ENCODE measurements around the gene NIN.
A peak's percentile ranks its signal among the peaks of the same experiment; 100 is the strongest.

The NIN gene

DNA sequence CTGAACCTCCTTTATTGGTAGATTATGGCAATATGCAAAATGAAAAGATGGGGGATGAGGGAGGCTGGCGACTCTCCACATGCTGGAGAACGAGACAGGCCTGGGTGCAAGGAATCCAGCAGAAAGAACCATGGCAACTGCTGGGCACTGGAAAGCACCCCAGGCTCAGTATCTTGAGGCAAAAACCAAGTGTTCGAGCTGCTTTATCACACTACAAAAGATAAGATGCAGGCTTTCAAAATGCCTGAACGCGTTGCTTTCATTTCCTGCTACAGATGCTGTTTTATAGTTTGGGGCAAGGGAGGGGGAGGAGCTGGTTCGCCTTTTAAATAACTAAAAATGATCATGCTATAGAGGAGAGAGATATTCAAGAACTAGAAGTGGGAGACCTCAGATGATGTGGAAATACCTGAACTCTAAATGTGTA lies 38.9 kb downstream of the NIN start:
- Mint-ChIP-seq H3K36me3 (ENCODE audit: insufficient read depth) (peaks cover 26% of the 10 kb centered on the region), H3K27ac (ENCODE audit: low read depth) (peak overlapping the region; percentile 89), H3K4me3 (peak overlapping the region; percentile 70), H3K9me3 (no peaks in the 10 kb centered on the region), H3K27me3 (no peaks in the 10 kb centered on the region), H3K4me1 (peaks cover 90% of the 10 kb centered on the region)
- no peak for DNase-seq (ENCODE audit: low spot score in 2 of 2)
- peak; percentile 49 for ATAC-seq (replicated peaks; ENCODE audit: extremely low read depth, poor library complexity, severe bottlenecking)

DNA sequence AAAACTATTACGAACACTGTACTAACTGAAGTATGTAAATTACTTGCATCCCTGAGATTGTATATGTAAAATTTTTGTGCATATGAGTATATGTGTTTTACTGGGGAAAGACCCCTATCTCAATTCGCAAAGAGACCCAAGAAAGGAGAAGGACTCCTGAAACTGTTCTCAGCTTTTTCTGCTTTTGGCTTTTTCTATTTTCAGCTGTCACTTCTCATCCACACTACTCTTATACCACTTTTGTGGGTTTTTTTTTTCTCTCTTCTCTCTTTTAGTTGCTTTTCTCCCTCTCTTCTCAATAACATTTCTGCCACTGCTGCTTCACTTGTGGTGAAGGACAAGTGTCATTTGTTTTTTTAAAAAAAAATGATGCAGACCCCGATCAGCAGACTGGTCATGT lies 39.8 kb downstream of the NIN start:
- Mint-ChIP-seq H3K4me1 (peaks cover 90% of the 10 kb centered on the region), H3K36me3 (ENCODE audit: insufficient read depth) (peaks cover 23% of the 10 kb centered on the region), H3K4me3 (peak overlapping the region; percentile 70), H3K9me3 (no peaks in the 10 kb centered on the region), H3K27ac (ENCODE audit: low read depth) (peak overlapping the region; percentile 89), H3K27me3 (no peaks in the 10 kb centered on the region)
- ATAC-seq (replicated peaks; ENCODE audit: extremely low read depth, poor library complexity, severe bottlenecking) (no peak), DNase-seq (ENCODE audit: low spot score in 2 of 2) (no peak)

DNA sequence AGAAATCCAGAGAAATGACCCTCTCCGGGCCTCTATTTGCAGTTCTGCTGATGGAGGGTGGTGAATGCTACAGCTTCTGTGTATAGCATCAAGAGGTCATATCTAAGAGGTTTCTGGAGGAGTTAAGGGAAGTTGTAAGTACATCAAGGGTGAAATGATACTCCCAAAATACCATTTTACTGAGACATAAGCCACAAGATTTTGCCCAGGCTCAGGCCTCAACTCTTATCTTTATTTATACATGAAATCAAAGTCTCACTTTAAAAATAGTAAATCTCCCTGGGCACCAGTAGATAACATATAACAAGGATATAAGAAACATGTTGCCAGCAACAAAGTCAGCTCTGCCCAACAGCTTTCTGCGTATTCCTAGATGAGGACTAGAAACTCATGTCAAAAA lies 40.4 kb downstream of the NIN start:
- H3K36me3 Mint-ChIP-seq (ENCODE audit: insufficient read depth) = peaks cover 22% of the 10 kb centered on the region
- no peaks in the 10 kb centered on the region for H3K27me3 Mint-ChIP-seq
- peaks cover 90% of the 10 kb centered on the region for H3K4me1 Mint-ChIP-seq
- peak overlapping the region; percentile 70 for H3K4me3 Mint-ChIP-seq
- ATAC-seq (replicated peaks; ENCODE audit: extremely low read depth, poor library complexity, severe bottlenecking) (no peak), DNase-seq (ENCODE audit: low spot score in 2 of 2) (no peak)
- no peaks in the 10 kb centered on the region for H3K9me3 Mint-ChIP-seq
- H3K27ac Mint-ChIP-seq (ENCODE audit: low read depth) = peak overlapping the region; percentile 89

DNA sequence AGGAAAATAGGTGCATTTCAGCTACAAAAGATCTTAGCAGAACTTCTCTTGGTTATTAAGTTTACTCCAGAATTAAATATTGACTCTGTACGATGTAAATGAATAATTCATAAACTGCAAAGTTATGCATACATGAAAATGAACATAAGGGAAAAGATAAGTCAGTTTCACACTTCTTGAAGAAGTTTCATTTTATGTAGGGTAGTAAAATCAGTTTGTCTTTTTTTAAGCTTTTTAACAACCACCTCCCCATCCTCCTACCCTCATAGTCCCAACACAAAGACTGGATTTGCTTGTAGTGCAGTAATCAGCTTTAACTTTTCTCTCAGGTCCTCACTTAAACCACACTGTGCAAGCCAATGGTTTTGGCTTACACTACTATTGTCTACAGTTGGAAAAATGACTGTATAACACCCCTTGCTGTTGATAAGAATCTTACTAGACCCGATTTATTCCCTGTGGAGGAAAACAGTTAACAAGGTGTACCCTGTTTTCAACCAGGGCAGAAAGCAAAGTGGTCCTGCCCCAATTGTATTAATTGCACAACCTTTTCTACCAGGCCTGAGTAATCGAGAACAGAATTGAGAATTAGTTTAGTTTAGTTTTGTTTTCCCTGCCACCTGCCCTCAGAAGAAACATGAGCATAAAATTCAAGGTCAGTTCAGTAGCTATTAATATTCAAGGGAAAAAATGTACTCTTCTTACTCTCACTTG lies 44.1 kb downstream of the NIN start:
- peaks cover 27% of the 10 kb centered on the region for H3K36me3 Mint-ChIP-seq (ENCODE audit: insufficient read depth)
- H3K4me3 Mint-ChIP-seq = peak overlapping the region; percentile 55
- DNase-seq (ENCODE audit: low spot score in 2 of 2) = no peak
- ATAC-seq (replicated peaks; ENCODE audit: extremely low read depth, poor library complexity, severe bottlenecking) = no peak
- peak overlapping the region; percentile 67 for H3K27ac Mint-ChIP-seq (ENCODE audit: low read depth)
- no peaks in the 10 kb centered on the region for H3K27me3 Mint-ChIP-seq
- H3K4me1 Mint-ChIP-seq = peaks cover 86% of the 10 kb centered on the region
- H3K9me3 Mint-ChIP-seq = no peaks in the 10 kb centered on the region

DNA sequence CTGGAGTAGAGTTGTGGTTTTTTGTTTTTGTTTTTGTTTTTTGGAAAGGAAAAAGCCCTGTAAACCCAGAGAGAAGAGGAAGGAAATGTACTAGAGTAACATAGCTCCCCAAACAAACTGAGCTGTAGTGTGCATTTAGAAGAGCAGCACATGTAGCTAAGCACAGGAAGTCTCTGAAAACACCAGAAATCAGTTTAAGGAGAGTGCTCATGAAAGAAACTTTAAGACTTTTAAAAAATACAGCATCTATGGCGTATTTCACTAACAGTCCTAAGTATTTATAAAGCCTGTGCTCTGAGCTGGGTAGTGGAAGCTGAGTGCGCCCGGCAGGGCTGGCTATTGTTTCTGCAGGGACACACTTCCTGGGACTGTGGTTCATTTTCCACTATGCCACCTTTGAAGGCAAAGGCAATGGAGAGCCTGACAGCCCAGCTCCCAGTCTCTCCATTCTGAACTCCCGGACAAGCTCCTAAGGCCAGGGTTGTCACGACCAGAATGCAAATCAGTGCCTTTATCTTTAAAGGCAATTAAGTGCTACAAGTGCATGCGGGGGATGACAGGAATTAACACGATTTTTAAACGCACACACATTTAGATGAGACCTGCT lies 45.4 kb downstream of the NIN start:
- ATAC-seq (replicated peaks; ENCODE audit: extremely low read depth, poor library complexity, severe bottlenecking) (peak; percentile 47), DNase-seq (ENCODE audit: low spot score in 2 of 2) (no peak)
- Mint-ChIP-seq H3K27ac (ENCODE audit: low read depth) (peak overlapping the region; percentile 85), H3K27me3 (no peaks in the 10 kb centered on the region), H3K9me3 (no peaks in the 10 kb centered on the region), H3K36me3 (ENCODE audit: insufficient read depth) (peaks cover 22% of the 10 kb centered on the region), H3K4me1 (peaks cover 86% of the 10 kb centered on the region), H3K4me3 (peak overlapping the region; percentile 55)

DNA sequence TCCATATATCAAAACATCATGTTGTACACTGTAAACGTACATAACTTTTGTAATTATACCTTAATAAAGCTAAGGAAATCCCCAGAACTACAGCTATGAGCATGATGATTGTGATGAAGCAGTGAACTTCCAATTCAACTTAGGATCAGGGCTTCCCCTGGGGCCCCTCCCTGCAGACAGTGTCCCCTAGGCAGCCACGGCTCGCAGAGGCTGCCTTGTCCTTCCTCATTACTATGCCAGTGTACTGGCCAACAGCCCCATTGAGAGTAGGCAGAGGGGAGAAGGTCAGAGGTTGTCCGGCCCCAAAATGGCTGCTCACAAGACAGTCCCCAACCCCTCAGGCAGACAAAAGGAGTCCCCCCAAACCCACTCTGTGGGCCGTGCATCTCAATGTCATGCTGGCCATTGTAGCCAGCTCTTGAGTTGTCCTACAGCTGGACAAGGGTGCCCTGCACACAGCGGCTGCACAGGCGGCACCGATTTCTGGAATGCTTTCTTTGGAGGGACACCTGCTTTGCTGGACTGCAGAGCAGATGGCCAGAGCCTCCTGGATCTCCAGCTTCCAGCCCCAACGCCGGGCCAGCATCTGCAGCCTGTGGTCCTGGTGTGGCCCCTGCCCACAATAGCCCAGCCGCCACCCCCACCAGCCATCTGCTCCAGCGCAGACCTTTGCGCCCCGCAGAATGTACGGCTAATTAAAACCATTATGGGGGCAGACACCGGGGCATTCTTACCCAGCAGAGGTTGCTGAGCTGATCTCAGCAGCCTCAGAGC lies 46.1 kb downstream of the NIN start:
- Mint-ChIP-seq H3K27ac (ENCODE audit: low read depth) (peak overlapping the region; percentile 85), H3K9me3 (no peaks in the 10 kb centered on the region), H3K27me3 (no peaks in the 10 kb centered on the region), H3K4me3 (peak overlapping the region; percentile 61), H3K36me3 (ENCODE audit: insufficient read depth) (peaks cover 15% of the 10 kb centered on the region), H3K4me1 (peaks cover 85% of the 10 kb centered on the region)
- ATAC-seq (replicated peaks; ENCODE audit: extremely low read depth, poor library complexity, severe bottlenecking) = peak; percentile 20
- no peak for DNase-seq (ENCODE audit: low spot score in 2 of 2)

DNA sequence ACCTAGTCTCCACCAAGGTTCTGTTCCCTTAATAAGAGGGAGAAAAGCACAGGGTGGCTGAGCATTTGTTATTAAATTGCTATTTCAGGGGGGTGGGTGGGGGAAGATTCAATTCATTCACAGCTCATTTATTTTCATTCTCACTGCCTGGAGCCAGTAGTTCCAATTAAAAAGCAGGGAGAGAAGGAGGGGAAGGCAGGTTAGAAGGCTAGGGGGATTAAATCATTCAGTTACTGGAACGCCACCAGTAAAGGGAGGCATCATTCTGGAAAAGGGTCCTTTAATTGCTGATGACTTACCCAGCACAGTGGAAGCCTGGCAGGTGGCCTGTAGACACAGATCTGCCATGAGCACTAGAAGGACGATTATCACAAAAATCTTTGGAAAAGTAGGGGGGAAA lies 47.4 kb downstream of the NIN start:
- peaks cover 13% of the 10 kb centered on the region for H3K36me3 Mint-ChIP-seq (ENCODE audit: insufficient read depth)
- no peaks in the 10 kb centered on the region for H3K27me3 Mint-ChIP-seq
- H3K4me3 Mint-ChIP-seq = peak overlapping the region; percentile 61
- ATAC-seq (replicated peaks; ENCODE audit: extremely low read depth, poor library complexity, severe bottlenecking) (no peak), DNase-seq (ENCODE audit: low spot score in 2 of 2) (no peak)
- H3K4me1 Mint-ChIP-seq = peaks cover 83% of the 10 kb centered on the region
- peak overlapping the region; percentile 85 for H3K27ac Mint-ChIP-seq (ENCODE audit: low read depth)
- H3K9me3 Mint-ChIP-seq = no peaks in the 10 kb centered on the region

DNA sequence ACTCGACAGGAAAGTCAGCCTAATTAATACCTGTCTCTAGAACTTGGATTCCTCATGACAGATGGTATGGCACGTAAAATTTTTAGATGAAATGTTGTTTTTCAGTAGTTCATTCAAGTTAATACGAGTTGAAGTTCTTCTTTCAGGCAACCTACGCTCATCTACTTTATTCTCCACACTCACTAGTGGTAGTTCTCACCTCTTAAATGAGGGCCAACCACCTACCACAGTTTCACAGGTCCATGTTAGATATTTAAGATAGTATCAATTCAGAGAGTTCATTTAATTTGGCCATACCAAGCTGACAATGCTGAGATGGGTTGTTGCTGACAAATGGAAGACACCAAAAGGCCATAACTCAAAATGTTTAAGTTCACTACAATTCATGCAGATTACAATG lies 50.6 kb downstream of the NIN start:
- peak overlapping the region; percentile 73 for H3K27ac Mint-ChIP-seq (ENCODE audit: low read depth)

DNA sequence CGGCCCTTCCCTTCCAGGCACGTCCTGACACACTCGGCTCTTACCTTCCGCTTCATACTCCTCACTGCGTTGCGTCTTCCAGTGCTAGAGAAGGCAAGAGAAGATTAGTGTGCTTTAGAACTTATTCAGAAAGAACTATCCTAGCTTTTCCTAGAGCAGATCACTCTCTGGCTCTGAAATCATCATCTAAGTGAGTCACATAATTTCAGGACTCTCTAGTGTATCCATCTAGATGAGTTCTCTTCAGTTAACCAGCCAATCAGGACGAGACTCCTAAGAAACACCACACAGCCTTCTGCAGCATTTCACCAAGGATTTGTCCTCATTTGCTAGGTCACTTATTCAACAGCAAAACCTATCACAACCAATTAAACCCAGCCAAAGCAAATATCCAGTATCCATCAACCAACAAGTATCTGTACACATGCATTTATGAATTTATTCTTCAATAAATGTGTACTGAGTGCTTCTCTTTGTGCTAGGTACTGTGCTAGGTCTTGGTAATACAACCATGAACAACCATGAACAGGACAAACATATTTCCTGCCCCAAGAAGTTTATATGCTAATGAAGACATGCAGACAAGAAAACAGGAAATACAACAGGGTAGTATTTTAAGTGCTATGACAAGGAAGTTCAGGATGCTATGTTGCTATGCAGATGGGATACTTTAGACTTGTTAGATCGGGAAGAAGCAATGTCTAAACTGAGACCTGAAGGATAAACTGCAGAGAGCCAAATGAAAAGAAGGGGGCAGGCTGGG lies 52.1 kb downstream of the NIN start:
- Mint-ChIP-seq H3K27ac (ENCODE audit: low read depth) (peak overlapping the region; percentile 80), H3K36me3 (ENCODE audit: insufficient read depth) (peaks cover 23% of the 10 kb centered on the region), H3K27me3 (no peaks in the 10 kb centered on the region), H3K9me3 (no peaks in the 10 kb centered on the region), H3K4me3 (peak overlapping the region; percentile 52), H3K4me1 (peaks cover 61% of the 10 kb centered on the region)
- no peak for ATAC-seq (replicated peaks; ENCODE audit: extremely low read depth, poor library complexity, severe bottlenecking)
- no peak for DNase-seq (ENCODE audit: low spot score in 2 of 2)

More for the DNA sequence above, 50.6 kb downstream of the NIN start:
- Mint-ChIP-seq H3K9me3 (no peaks in the 10 kb centered on the region), H3K4me3 (peak overlapping the region; percentile 36), H3K27me3 (no peaks in the 10 kb centered on the region), H3K36me3 (ENCODE audit: insufficient read depth) (peaks cover 22% of the 10 kb centered on the region), H3K4me1 (peaks cover 66% of the 10 kb centered on the region)
- DNase-seq (ENCODE audit: low spot score in 2 of 2) = no peak
- ATAC-seq (replicated peaks; ENCODE audit: extremely low read depth, poor library complexity, severe bottlenecking) = no peak

DNA sequence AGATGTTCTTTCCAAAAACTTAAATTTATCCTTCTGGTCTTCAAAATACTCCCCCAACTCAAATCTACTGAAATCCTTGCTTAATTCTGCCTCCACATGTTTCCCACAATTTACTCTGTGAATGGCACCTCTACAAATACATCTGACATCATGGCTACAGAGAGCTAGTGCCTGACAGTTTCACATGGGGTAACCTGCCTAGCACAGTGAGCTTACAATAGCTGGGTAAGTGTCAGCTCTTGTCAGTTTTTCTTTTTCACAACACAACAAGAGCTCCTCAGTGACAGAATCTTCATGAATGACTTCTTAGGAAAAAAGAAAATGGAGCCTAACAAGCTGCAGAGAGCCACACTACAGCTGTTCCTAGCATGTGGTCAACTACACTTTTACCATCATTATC lies 54.4 kb downstream of the NIN start:
- Mint-ChIP-seq H3K4me3 (no peak overlapping the region), H3K27ac (ENCODE audit: low read depth) (peak overlapping the region; percentile 75), H3K27me3 (no peaks in the 10 kb centered on the region), H3K36me3 (ENCODE audit: insufficient read depth) (peaks cover 45% of the 10 kb centered on the region), H3K4me1 (peaks cover 51% of the 10 kb centered on the region), H3K9me3 (no peaks in the 10 kb centered on the region)
- DNase-seq (ENCODE audit: low spot score in 2 of 2) (no peak), ATAC-seq (replicated peaks; ENCODE audit: extremely low read depth, poor library complexity, severe bottlenecking) (no peak)

DNA sequence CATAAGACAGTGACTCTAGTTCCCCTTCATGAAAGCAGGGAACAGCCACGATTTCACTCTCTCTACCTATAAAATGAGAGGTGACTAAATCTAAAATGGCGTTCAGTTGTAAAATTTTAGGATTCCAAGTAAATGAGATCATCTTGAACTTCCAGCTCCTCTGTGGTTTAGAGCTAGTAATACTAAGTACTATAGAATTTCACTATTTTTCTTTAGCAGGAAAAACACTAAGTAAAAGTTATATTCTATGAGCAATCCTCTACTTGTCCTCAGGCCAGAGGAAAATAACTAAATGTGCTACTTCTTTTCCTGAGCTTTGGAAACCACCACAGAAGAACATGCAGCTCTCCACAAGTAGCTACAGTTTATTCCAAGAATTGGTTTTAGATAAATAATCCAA lies 55.6 kb downstream of the NIN start:
- no peak overlapping the region for H3K4me3 Mint-ChIP-seq
- H3K4me1 Mint-ChIP-seq = peaks cover 39% of the 10 kb centered on the region
- peaks cover 57% of the 10 kb centered on the region for H3K36me3 Mint-ChIP-seq (ENCODE audit: insufficient read depth)
- no peaks in the 10 kb centered on the region for H3K9me3 Mint-ChIP-seq
- H3K27ac Mint-ChIP-seq (ENCODE audit: low read depth) = no peak overlapping the region
- ATAC-seq (replicated peaks; ENCODE audit: extremely low read depth, poor library complexity, severe bottlenecking) = no peak
- DNase-seq (ENCODE audit: low spot score in 2 of 2) = no peak
- no peaks in the 10 kb centered on the region for H3K27me3 Mint-ChIP-seq

DNA sequence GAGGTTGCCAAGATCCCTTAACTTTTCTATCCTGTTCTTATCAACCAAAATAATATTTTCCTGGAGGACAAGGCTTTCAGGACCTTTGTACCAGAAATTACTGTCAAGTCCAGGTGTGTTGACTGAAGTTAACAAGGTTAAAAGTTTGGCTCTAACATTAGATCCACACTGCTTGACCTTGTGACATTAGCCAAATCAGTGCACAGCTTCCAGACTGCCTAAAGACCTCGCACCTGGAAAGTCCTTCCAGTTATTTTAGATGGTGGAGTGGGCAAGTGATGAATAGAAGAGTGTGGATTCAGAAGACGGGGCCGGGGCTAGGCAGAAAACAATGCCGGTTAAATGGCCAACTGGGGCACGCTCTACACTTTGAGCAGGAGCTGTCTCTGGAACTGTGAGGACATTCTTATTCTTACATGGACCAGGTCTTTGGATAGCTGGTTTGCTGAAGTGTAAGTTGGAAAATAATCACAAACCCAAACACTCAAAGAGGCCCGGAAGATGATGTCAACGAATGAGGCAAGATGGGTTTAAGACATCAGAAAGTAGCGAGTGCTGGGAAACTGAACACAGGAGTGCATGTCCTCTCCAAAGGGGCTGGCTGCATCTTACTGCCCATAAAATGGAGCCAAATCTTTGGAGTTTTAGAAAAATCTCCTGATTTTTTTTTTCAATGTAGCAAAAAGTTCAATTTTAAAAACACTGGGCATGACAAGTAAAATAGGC lies 56.3 kb downstream of the NIN start:
- peak overlapping the region; percentile 66 for H3K27ac Mint-ChIP-seq (ENCODE audit: low read depth)
- DNase-seq (ENCODE audit: low spot score in 2 of 2) (no peak), ATAC-seq (replicated peaks; ENCODE audit: extremely low read depth, poor library complexity, severe bottlenecking) (no peak)
- H3K4me3 Mint-ChIP-seq = no peak overlapping the region
- no peaks in the 10 kb centered on the region for H3K27me3 Mint-ChIP-seq
- H3K4me1 Mint-ChIP-seq = peaks cover 37% of the 10 kb centered on the region
- H3K9me3 Mint-ChIP-seq = no peaks in the 10 kb centered on the region
- peaks cover 64% of the 10 kb centered on the region for H3K36me3 Mint-ChIP-seq (ENCODE audit: insufficient read depth)
